ENCODE data around the gene KCNH2. TPM values are rescaled to one million over a fixed set of nuclear protein-coding genes. Genes with fewer than 3 reads are reported as not detected.

The KCNH2 gene
- total and polyA plus RNA-seq, 12 donors = 1.1 to 18.7 (median 5.0) TPM

GRCh38 chr7:150962553-150963399, 15.3 kb downstream of the KCNH2 start:
- WGBS, 4 donors = 36 to 55% (median 41%) methylated on average over 13 to 23 of the region's 23 CpGs
- H3K4me1 ChIP-seq (replicated peaks in 1 of 2) = peaks cover 0 to 15% of the 10 kb centered on the region in 2 donors
- H3K9me3 ChIP-seq (replicated peaks in 1 of 3) = no peaks in the 10 kb centered on the region
- intact Hi-C loops (cut with DNase I) = no loop called here
- no peaks in the 10 kb centered on the region for H3K36me3 ChIP-seq (replicated peaks in 1 of 2)
- no peaks in the 10 kb centered on the region for H3K27me3 ChIP-seq
- no peak overlapping the region for H3K4me3 ChIP-seq
- TF ChIP-seq CTCF (IDR thresholded peaks at IDR 0.05) = peak; percentile 73 to 93 (median 82)
- TF ChIP-seq POLR2A (IDR thresholded peaks at IDR 0.05) = no peak
- peak overlapping the region in 1 of 5 donors; percentile 56 for H3K27ac ChIP-seq
- DNase-seq = peak; percentile 30 to 81 (median 56)

GRCh38 chr7:150962290-150962552, 15.9 kb downstream of the KCNH2 start:
- no peaks in the 10 kb centered on the region for H3K36me3 ChIP-seq (replicated peaks in 1 of 2)
- peak overlapping the region in 1 of 5 donors; percentile 44 for H3K27ac ChIP-seq
- no peaks in the 10 kb centered on the region for H3K9me3 ChIP-seq (replicated peaks in 1 of 3)
- no peak overlapping the region for H3K4me3 ChIP-seq
- no peak for DNase-seq
- no peak for TF ChIP-seq CTCF (IDR thresholded peaks at IDR 0.05)
- TF ChIP-seq POLR2A (IDR thresholded peaks at IDR 0.05) = no peak
- no peaks in the 10 kb centered on the region for H3K27me3 ChIP-seq
- H3K4me1 ChIP-seq (replicated peaks in 1 of 2) = peaks cover 0 to 15% of the 10 kb centered on the region in 2 donors
- intact Hi-C loops (cut with DNase I) = no loop called here
- 52 to 63% (median 57%) methylated on average over 2 of the region's 2 CpGs; no CpG with 5 or more reads in 1 of the 4 donors for WGBS, 4 donors

DNA sequence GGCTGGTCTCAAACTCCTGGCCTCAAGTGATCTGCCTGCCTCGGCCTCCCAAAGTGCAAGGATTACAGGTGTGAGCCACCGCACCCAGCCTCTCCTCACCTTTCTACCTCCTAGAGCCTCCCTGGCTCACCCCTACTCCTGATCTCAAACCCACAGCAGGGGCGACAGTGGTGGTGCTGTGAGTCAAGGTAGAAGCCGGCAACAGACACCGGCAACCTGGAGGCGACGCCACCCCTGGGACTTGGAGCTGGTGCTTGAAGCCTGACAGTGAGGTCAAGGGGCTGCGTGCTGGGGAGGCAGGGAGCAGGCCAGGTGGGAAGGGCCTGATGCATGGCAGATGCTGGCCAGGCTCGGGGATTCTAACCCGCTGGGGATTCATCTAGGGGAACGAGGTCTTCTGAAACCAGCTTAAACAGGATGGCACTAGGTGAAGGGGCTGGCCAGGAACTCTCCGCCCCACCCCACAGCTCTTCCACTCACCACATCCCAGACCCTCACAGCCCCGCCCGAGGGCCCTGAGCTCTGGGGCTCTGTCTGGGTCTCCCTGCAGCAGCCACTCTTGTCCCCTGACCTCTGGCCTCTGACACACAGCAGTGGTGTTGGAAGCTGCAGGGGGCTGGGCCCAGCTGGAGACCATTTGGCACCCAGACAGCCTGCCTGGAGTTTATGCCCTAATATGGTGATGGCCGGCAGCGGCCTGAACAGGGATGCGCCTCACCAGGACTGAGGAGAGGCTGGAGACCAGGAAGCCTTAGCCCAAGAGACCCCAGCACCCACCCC, 16.4 kb downstream of the KCNH2 start:
- Histone ChIP-seq H3K27ac (peak overlapping the region in 1 of 5 donors; percentile 44), H3K9me3 (replicated peaks in 1 of 3) (no peaks in the 10 kb centered on the region), H3K27me3 (no peaks in the 10 kb centered on the region), H3K4me1 (replicated peaks in 1 of 2) (peaks cover 0 to 15% of the 10 kb centered on the region in 2 donors), H3K4me3 (no peak overlapping the region), H3K36me3 (replicated peaks in 1 of 2) (no peaks in the 10 kb centered on the region)
- TF ChIP-seq CTCF (IDR thresholded peaks at IDR 0.05) (no peak), POLR2A (IDR thresholded peaks at IDR 0.05) (no peak)
- intact Hi-C loops (cut with DNase I) = no loop called here
- 80 to 85% (median 84%) methylated on average over 11 to 17 of the region's 17 CpGs for WGBS, 4 donors
- no peak for DNase-seq

Measured in adrenal gland (tissue), 12 donors.